Amniotic epithelial cell (primary cell): ENCODE data around the gene FADS3.
A peak's percentile ranks its signal among the peaks of the same experiment; 100 is the strongest.
"Not testable (repeated sequence)": the region's sequence is repeated elsewhere in the genome, so short reads cannot be mapped to it uniquely, and the experiment has no call there.

Source experiments
- DNase-seq: peaks from one replicate; pipeline ENCODE4 v3.0.0-alpha.2; 2010; ENCODE audit warnings: low read depth

The FADS3 gene

GRCh38 chr11:61897387-61898246 is 6.3 kb upstream of the FADS3 start:
- DNase-seq = peak; percentile 29

- DNase-seq = no peak
These were observed 5.5 kb upstream of the FADS3 start for GRCh38 chr11:61896665-61897386.

- no peak for DNase-seq
These were observed 4.3 kb upstream of the FADS3 start for GRCh38 chr11:61895718-61896059.

GRCh38 chr11:61895046-61895717 is 3.8 kb upstream of the FADS3 start:
- no peak for DNase-seq

GRCh38 chr11:61893981-61894380 is 2.6 kb upstream of the FADS3 start:
- DNase-seq = peak; percentile 83

- no peak for DNase-seq
These were observed 683 bp upstream of the FADS3 start for GRCh38 chr11:61892085-61892370.

- DNase-seq = peak; percentile 66
These were observed 615 bp downstream of the FADS3 start for GRCh38 chr11:61890529-61891330.

- no peak for DNase-seq
These were observed 1.5 kb downstream of the FADS3 start for GRCh38 chr11:61889831-61890230.

GRCh38 chr11:61888590-61888989 is 2.8 kb downstream of the FADS3 start:
- DNase-seq = no peak

- DNase-seq = peak; percentile 78
These were observed 3.4 kb downstream of the FADS3 start for GRCh38 chr11:61887839-61888494.

- DNase-seq = no peak
These were observed 4.7 kb downstream of the FADS3 start for GRCh38 chr11:61886643-61887042.

- DNase-seq = no peak
These were observed 5.4 kb downstream of the FADS3 start for GRCh38 chr11:61885784-61886580.

- DNase-seq = no peak
These were observed 6.1 kb downstream of the FADS3 start for GRCh38 chr11:61885166-61885778.

GRCh38 chr11:61883947-61884346 is 7.4 kb downstream of the FADS3 start:
- DNase-seq = no peak

GRCh38 chr11:61883327-61883726 is 8.0 kb downstream of the FADS3 start:
- no peak for DNase-seq

GRCh38 chr11:61882879-61883278 is 8.5 kb downstream of the FADS3 start:
- no peak for DNase-seq

GRCh38 chr11:61882267-61882666 is 9.1 kb downstream of the FADS3 start:
- DNase-seq = not testable (repeated sequence)

GRCh38 chr11:61881397-61881796 is 9.9 kb downstream of the FADS3 start:
- DNase-seq = no peak

- no peak for DNase-seq
These were observed 10.9 kb downstream of the FADS3 start for GRCh38 chr11:61880454-61880853.

- no peak for DNase-seq
These were observed 11.3 kb downstream of the FADS3 start for GRCh38 chr11:61880031-61880430.
